ENCODE results near the gene STXBP4. TPM values are rescaled to one million over a fixed set of nuclear protein-coding genes. Genes with fewer than 3 reads are reported as not detected.

STXBP4 gene
- total RNA-seq, 1 experiment from 2014 or later = 16.5 TPM

GRCh38 chr17:55117164-55117563, 148.6 kb downstream of the STXBP4 start:
- Histone ChIP-seq H2BK12ac (ENCODE audit: insufficient read length, low read depth, low read length) (no peak overlapping the region), H4K91ac (ENCODE audit: insufficient read length, low read depth, low read length) (no peak overlapping the region), H3K27ac (ENCODE audit: insufficient read length, low read depth, low read length) (no peak overlapping the region), H3K23me2 (ENCODE audit: insufficient read length, low read depth, low read length, poor library complexity, severe bottlenecking) (no peaks in the 10 kb centered on the region), H3K14ac (ENCODE audit: insufficient read depth, low read length) (no peak overlapping the region), H3K79me1 (ENCODE audit: insufficient read depth, low read depth, low read length, poor library complexity, severe bottlenecking) (no peaks in the 10 kb centered on the region), H3K4me2 (ENCODE audit: insufficient read depth, insufficient read length, low read length) (no peak overlapping the region), H2BK120ac (ENCODE audit: low read depth, low read length, poor library complexity, severe bottlenecking) (no peak overlapping the region), H3K23ac (ENCODE audit: insufficient read length, low read depth, low read length) (no peak overlapping the region), H2BK20ac (ENCODE audit: low read depth, low read length, poor library complexity, severe bottlenecking) (no peak overlapping the region), H2BK5ac (ENCODE audit: insufficient read length, low read length) (no peak overlapping the region), H3K27me3 (ENCODE audit: insufficient read depth, low read length) (no peaks in the 10 kb centered on the region), H3K4me1 (ENCODE audit: insufficient read depth, low read length) (no peaks in the 10 kb centered on the region), H3K18ac (ENCODE audit: insufficient read length, low read depth, low read length) (no peak overlapping the region), H3K56ac (ENCODE audit: insufficient read length, low read depth, low read length) (no peak overlapping the region), H4K20me1 (ENCODE audit: control insufficient read depth, insufficient read depth, insufficient read length) (no peaks in the 10 kb centered on the region), H3K9me3 (ENCODE audit: control insufficient read depth, low read depth, low read length) (no peaks in the 10 kb centered on the region), H3K4ac (ENCODE audit: low read depth, low read length) (no peak overlapping the region), H2AK5ac (ENCODE audit: insufficient read length, low read length) (no peak overlapping the region), H4K5ac (ENCODE audit: insufficient read length, low read depth, low read length) (no peak overlapping the region), H4K8ac (replicated peaks; ENCODE audit: insufficient read length, low read depth, low read length) (no peak overlapping the region), H2AFZ (ENCODE audit: low read length) (no peak overlapping the region), H3K9ac (ENCODE audit: extremely low read depth, insufficient read length, low read length) (no peak overlapping the region), H3T11ph (ENCODE audit: low read length) (no peak overlapping the region), H3K79me2 (ENCODE audit: insufficient read depth, low read length) (no peaks in the 10 kb centered on the region), H2BK15ac (ENCODE audit: low read depth, low read length) (no peak overlapping the region)
- DNase-seq = no peak
- Mint-ChIP-seq H3K9me3 (no peaks in the 10 kb centered on the region), H3K36me3 (ENCODE audit: insufficient read depth in 1 of 3, low read depth in 3 of 3) (no peaks in the 10 kb centered on the region), H3K27ac (no peak overlapping the region), H3K27me3 (ENCODE audit: low read depth) (no peaks in the 10 kb centered on the region), H3K4me3 (no peak overlapping the region), H3K4me1 (no peaks in the 10 kb centered on the region)
- no peak for TF ChIP-seq CTCF (conservative IDR thresholded peaks at IDR 0.05)
- no CpG with 5 or more reads among the region's 3 CpGs for WGBS (ENCODE audit: extremely low coverage, insufficient read length, low lambda C conversion rate)

Data from H9 (cell line).